GM12878 (cell line): ENCODE data around the gene HCRTR2. TPM values are rescaled to one million over a fixed set of nuclear protein-coding genes. Genes with fewer than 3 reads are reported as not detected.

Experiments used
- ATAC-seq: fragments of 200-7000 bp; cut with Tn5 transposase; 3 replicates; pipeline ENCODE4 v1.9.1; 2020; ENCODE audit warnings: mild to moderate bottlenecking, moderate library complexity
- BruUV-seq: library from RNA; stranded (reverse); fragments of 400-500 nt; replicated peaks from 2 replicates; lab custom pipeline; 2021; lab: Mats Ljungman, UMichigan
- CTCF ChIA-PET: fragments of 300-600 bp; sonication (Branson Sonifier 250); formaldehyde crosslinking; extraction: SDS; loops from one replicate; lab custom pipeline; 2021; ENCODE audit warnings: inconsistent platforms; lab: Yijun Ruan, JAX
- POLR2A ChIA-PET: fragments of 350-600 bp; formaldehyde crosslinking; extraction: SDS; loops from one replicate; lab custom pipeline; 2021; ENCODE audit warnings: inconsistent platforms; lab: Charles Lee
- RAD21 ChIA-PET: fragments of 300-600 bp; sonication (Branson Sonifier 250); formaldehyde crosslinking; loops from one replicate; lab custom pipeline; 2023; ENCODE audit warnings: antibody characterized with exemption; ENCODE audit not compliant: unreplicated experiment; lab: Charles Lee
- SMC1A ChIA-PET: fragments of 300-600 bp; sonication (Branson Sonifier 250); formaldehyde crosslinking; loops from one replicate; lab custom pipeline; 2023; ENCODE audit not compliant: unreplicated experiment, uncharacterized antibody; lab: Charles Lee
- DNase-seq: peaks from one replicate; pipeline ENCODE4 v3.0.0-alpha.2; 2011; ENCODE audit warnings: low read depth, low spot score
- FAIRE-seq: peaks from 3 replicates; lab custom pipeline; 2011; peaks lifted over from hg19 to GRCh38; lab: Jason Lieb, UNC
- H2AFZ ChIP-seq: 2 replicates; pipeline ENCODE4 v1.6.0; 2011; ENCODE audit warnings: low read depth, low read length, control low read depth; ENCODE audit not compliant: control insufficient read depth
- H3K27ac ChIP-seq: 2 replicates; pipeline ENCODE4 v1.5.1; 2011; ENCODE audit warnings: control low read depth; ENCODE audit not compliant: control insufficient read depth, insufficient read depth
- H3K27me3 ChIP-seq, 2 experiments: replicated peaks in 1 of 2; 2 replicates each; pipeline versions ENCODE4 v1.6.0 to v1.6.1; 2011; ENCODE audit warnings: low read length in 1 of 2; ENCODE audit not compliant: control insufficient read depth in 2 of 2, insufficient read depth in 2 of 2
- H3K36me3 ChIP-seq, 2 experiments: 2 replicates each; pipeline ENCODE4 v1.5.1; 2011; ENCODE audit warnings: low read length in 1 of 2; ENCODE audit not compliant: control insufficient read depth in 2 of 2, insufficient read depth in 2 of 2
- H3K4me1 ChIP-seq: 2 replicates; pipeline ENCODE4 v1.6.1; 2011; ENCODE audit warnings: mild to moderate bottlenecking, low read length, moderate library complexity, mixed read lengths; ENCODE audit not compliant: control insufficient read depth, insufficient read depth
- H3K4me2 ChIP-seq: 2 replicates; pipeline ENCODE4 v1.6.0; 2011; ENCODE audit warnings: control low read depth; ENCODE audit not compliant: control insufficient read depth, insufficient read depth
- H3K4me3 ChIP-seq: fragments of 200-600 bp; sonication (generic); 2 replicates; pipeline ENCODE4 v1.5.1; 2016
- H3K79me2 ChIP-seq: 2 replicates; pipeline ENCODE4 v1.6.0; 2011; ENCODE audit warnings: low read length; ENCODE audit not compliant: control insufficient read depth, insufficient read depth
- H3K9ac ChIP-seq: 2 replicates; pipeline ENCODE4 v1.8.0; 2011; ENCODE audit warnings: low read length, control low read depth, mixed read lengths; ENCODE audit not compliant: control insufficient read depth, insufficient read depth
- H3K9me3 ChIP-seq: replicated peaks from 3 replicates; pipeline ENCODE4 v1.5.1; 2011; ENCODE audit warnings: mild to moderate bottlenecking, low read length; ENCODE audit not compliant: control insufficient read depth, insufficient read depth
- H4K20me1 ChIP-seq: 2 replicates; pipeline ENCODE4 v1.6.0; 2011; ENCODE audit not compliant: control insufficient read depth, insufficient read depth
- CEBPB ChIP-seq, 2 experiments: fragments of 150-350 bp in 1 of 2; IDR thresholded peaks; 2 replicates each; pipeline ENCODE4 v1.6.1; 2012 to 2014; ENCODE audit warnings: low read depth in 2 of 2, low read length in 2 of 2, borderline replicate concordance in 1 of 2, inconsistent platforms in 1 of 2
- CHD2 ChIP-seq: IDR thresholded peaks from 2 replicates; pipeline ENCODE4 v1.6.1; 2011; ENCODE audit warnings: low read depth, low read length, improper control_type of control experiment, borderline replicate concordance
- CHD4 ChIP-seq: fragments of 200-600 bp; sonication (generic); IDR thresholded peaks from 2 replicates; pipeline ENCODE4 v1.6.1; 2016; ENCODE audit warnings: mild to moderate bottlenecking
- EED ChIP-seq: sonication (generic); IDR thresholded peaks from 2 replicates; pipeline ENCODE4 v1.6.1; 2016; ENCODE audit warnings: antibody characterized with exemption, low read depth
- HDAC2 ChIP-seq: fragments of 200-600 bp; sonication (generic); IDR thresholded peaks from 2 replicates; pipeline ENCODE4 v1.6.1; 2017
- MYC ChIP-seq: IDR thresholded peaks from 2 replicates; pipeline ENCODE4 v1.6.1; 2011; ENCODE audit warnings: mild to moderate bottlenecking, low read length, moderate library complexity, inconsistent platforms; ENCODE audit not compliant: insufficient read depth, insufficient replicate concordance, insufficient read length, severe bottlenecking
- NBN ChIP-seq: fragments of 450-650 bp; IDR thresholded peaks from 2 replicates; pipeline ENCODE4 v1.6.1; 2016
- PAX5 ChIP-seq: IDR thresholded peaks from 2 replicates; pipeline ENCODE4 v1.6.1; 2011; ENCODE audit warnings: low read depth, low read length, borderline replicate concordance
- POLR2AphosphoS2 ChIP-seq: IDR thresholded peaks from 2 replicates; pipeline ENCODE4 v1.6.1; 2011; ENCODE audit warnings: low read depth, mild to moderate bottlenecking, low read length, improper control_type of control experiment, moderate library complexity
- SMARCA5 ChIP-seq: fragments of 450-650 bp; IDR thresholded peaks from 2 replicates; pipeline ENCODE4 v1.6.1; 2017; ENCODE audit warnings: mild to moderate bottlenecking
- SP1 ChIP-seq: IDR thresholded peaks from one replicate; pipeline ENCODE4 v1.6.1; 2011; ENCODE audit warnings: low read depth, low read length
- ZNF622 ChIP-seq: fragments of 450-650 bp; IDR thresholded peaks from 2 replicates; pipeline ENCODE4 v1.6.1; 2017; ENCODE audit warnings: mild to moderate bottlenecking, inconsistent platforms
- ZZZ3 ChIP-seq: IDR thresholded peaks from 2 replicates; pipeline ENCODE4 v1.6.1; 2011; ENCODE audit warnings: low read depth; ENCODE audit not compliant: control insufficient read depth, insufficient read length
- WGBS: methylation state at CpG from one replicate; pipeline ENCODE4 v1.1.6; 2016; ENCODE audit warnings: low lambda C conversion rate; ENCODE audit not compliant: insufficient replicate concordance, insufficient coverage; ENCODE audit errors: missing lambda C conversion rate; 5-methylcytosine and 5-hydroxymethylcytosine counted together
- in situ Hi-C: fragments of 300-500 bp; cut with MboI; formaldehyde crosslinking; loops from 9 replicates; pipeline ENCODE4 v1.14.3; 2018; ENCODE audit warnings: mixed read lengths
- intact Hi-C: fragments of 100-400 bp; cut with micrococcal nuclease; formaldehyde crosslinking; loops from one replicate; pipeline ENCODE4 v1.14.2; 2022; ENCODE audit not compliant: unreplicated experiment
- polyA plus RNA-seq, 11 experiments: library from polyadenylated mRNA; depleted of rRNA in 4 of 11; unstranded in 6 of 11; stranded (reverse) in 5 of 11; fragments of >200 nt; fragmentation: Nextera tagmentation in 4 of 11; fragmentation: Illumina TruSeq in 1 of 11; extraction: Ambion mirVana in 4 of 11; extraction: Trizol in 1 of 11; gene quantifications; 1 replicate in 1 of 11; 2 replicates in 10 of 11; pipeline versions ENCODE4 v1.2.1 to v1.2.3, GENCODE V29; 2011 to 2016; ENCODE audit warnings: inconsistent platforms in 2 of 11, missing spikeins in 2 of 11, low read depth in 1 of 11
- total RNA-seq, 4 experiments: library from RNA; depleted of rRNA in 3 of 4; stranded (reverse); fragments of >200 nt in 3 of 4; fragmentation: Illumina TruSeq in 1 of 4; extraction: Trizol in 1 of 4; gene quantifications; 2 replicates each; pipeline versions ENCODE4 v1.2.1 to v1.2.3, GENCODE V29; 2013 to 2021
- TF ChIP-seq, protein P1 (sequence below): IDR thresholded peaks from 2 replicates; pipeline ENCODE4 v1.6.1; 2012; ENCODE audit warnings: low read depth, low read length, improper control_type of control experiment
- TF ChIP-seq, protein P2 (sequence below): IDR thresholded peaks from 2 replicates; pipeline ENCODE4 v1.6.1; 2012; ENCODE audit warnings: mild to moderate bottlenecking, low read depth, low read length

The HCRTR2 gene
- total and polyA plus RNA-seq, 10 of the 15 experiments (the other 5 are each of a cell fraction or from before 2014, with no cell fraction given) = not detected

DNA sequence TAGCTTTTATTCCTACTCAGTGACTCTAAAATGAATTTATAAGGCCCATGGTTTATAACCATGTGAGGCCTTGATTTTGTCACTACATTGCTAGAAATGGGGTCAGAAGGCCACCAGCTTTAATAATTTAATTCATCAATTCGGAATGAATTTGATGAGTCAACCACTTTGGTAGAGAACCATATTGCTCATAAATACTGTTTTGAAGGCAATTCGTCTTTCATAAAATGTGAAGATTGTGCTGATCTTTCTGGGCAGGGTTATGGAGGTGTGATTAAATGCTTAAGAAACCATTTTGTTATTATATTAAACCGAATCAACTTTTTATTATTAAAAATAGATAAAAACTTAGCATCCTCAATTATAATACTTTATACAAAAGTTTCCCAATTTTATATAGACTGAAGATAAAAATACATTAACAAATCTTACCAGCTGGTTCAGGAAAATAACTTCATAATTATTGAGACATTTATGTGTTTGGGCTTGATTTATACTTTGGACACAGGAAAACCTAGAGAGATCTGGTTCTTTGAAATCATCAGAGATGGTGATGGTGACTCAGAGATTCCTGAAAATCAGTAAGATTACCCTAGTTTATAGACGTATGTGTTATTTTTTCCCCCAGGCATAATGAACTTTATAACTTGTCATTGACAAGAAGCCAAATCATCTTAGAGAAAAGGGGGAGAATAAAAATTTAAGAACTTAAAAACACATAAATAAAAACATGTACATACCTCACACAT is 10.6 kb downstream of the HCRTR2 start:
- no TSS peak for BruUV-seq
- in situ Hi-C loops = no loop called here
- no peak overlapping the region for H3K4me3 ChIP-seq

More for the DNA sequence above, 10.6 kb downstream of the HCRTR2 start:
- FAIRE-seq (no peak), DNase-seq (no peak), ATAC-seq (no peak)
- ChIA-PET CTCF (no interaction called here), SMC1A (no interaction called here), RAD21 (no interaction called here), POLR2A (no interaction called here)
- H3K27me3 ChIP-seq = no peaks in the 10 kb centered on the region
- no peak overlapping the region for H2AFZ ChIP-seq
- no peaks in the 10 kb centered on the region for H3K9me3 ChIP-seq
- intact Hi-C loops = no loop called here
- no peak for TF ChIP-seq CHD4
- TF ChIP-seq EED = no peak
- TF ChIP-seq NBN = no peak
- no peak for TF ChIP-seq SP1
- no peak for TF ChIP-seq HDAC2
- TF ChIP-seq PAX5 = no peak
- TF ChIP-seq CEBPB (IDR thresholded peaks at IDR 0.05; ENCODE audit: borderline replicate concordance in 1 of 2, low read depth in 2 of 2, low read length in 2 of 2) = no peak
- TF ChIP-seq, protein P1, sequence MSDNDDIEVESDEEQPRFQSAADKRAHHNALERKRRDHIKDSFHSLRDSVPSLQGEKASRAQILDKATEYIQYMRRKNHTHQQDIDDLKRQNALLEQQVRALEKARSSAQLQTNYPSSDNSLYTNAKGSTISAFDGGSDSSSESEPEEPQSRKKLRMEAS = no peak
- no peak for TF ChIP-seq CHD2
- TF ChIP-seq SMARCA5 = no peak
- no peak for TF ChIP-seq ZZZ3
- TF ChIP-seq MYC = no peak
- TF ChIP-seq, protein P2, sequence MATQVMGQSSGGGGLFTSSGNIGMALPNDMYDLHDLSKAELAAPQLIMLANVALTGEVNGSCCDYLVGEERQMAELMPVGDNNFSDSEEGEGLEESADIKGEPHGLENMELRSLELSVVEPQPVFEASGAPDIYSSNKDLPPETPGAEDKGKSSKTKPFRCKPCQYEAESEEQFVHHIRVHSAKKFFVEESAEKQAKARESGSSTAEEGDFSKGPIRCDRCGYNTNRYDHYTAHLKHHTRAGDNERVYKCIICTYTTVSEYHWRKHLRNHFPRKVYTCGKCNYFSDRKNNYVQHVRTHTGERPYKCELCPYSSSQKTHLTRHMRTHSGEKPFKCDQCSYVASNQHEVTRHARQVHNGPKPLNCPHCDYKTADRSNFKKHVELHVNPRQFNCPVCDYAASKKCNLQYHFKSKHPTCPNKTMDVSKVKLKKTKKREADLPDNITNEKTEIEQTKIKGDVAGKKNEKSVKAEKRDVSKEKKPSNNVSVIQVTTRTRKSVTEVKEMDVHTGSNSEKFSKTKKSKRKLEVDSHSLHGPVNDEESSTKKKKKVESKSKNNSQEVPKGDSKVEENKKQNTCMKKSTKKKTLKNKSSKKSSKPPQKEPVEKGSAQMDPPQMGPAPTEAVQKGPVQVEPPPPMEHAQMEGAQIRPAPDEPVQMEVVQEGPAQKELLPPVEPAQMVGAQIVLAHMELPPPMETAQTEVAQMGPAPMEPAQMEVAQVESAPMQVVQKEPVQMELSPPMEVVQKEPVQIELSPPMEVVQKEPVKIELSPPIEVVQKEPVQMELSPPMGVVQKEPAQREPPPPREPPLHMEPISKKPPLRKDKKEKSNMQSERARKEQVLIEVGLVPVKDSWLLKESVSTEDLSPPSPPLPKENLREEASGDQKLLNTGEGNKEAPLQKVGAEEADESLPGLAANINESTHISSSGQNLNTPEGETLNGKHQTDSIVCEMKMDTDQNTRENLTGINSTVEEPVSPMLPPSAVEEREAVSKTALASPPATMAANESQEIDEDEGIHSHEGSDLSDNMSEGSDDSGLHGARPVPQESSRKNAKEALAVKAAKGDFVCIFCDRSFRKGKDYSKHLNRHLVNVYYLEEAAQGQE = no peak
- no peak for TF ChIP-seq ZNF622
- TF ChIP-seq POLR2AphosphoS2 = no peak
- H4K20me1 ChIP-seq = no peaks in the 10 kb centered on the region
- H3K4me2 ChIP-seq = no peak overlapping the region
- WGBS = 14% methylated on average over 4 of the region's 4 CpGs
- H3K9ac ChIP-seq = no peak overlapping the region
- H3K4me1 ChIP-seq = no peaks in the 10 kb centered on the region
- no peaks in the 10 kb centered on the region for H3K36me3 ChIP-seq
- H3K79me2 ChIP-seq = no peaks in the 10 kb centered on the region
- H3K27ac ChIP-seq = no peak overlapping the region
